DND-41 (cell line): ENCODE data around the gene RASGRF2.

Source experiments
- EZH2 ChIP-seq: IDR thresholded peaks from 3 replicates; pipeline ENCODE4 v1.6.1; 2012; ENCODE audit warnings: borderline replicate concordance, low read depth, mild to moderate bottlenecking, moderate library complexity, low read length, inconsistent platforms; ENCODE audit not compliant: severe bottlenecking
- TF ChIP-seq, protein P1 (sequence below): IDR thresholded peaks from 2 replicates; pipeline ENCODE4 v1.5.1; 2012; ENCODE audit warnings: borderline replicate concordance, low read length, moderate library complexity, mild to moderate bottlenecking; ENCODE audit not compliant: poor library complexity, severe bottlenecking; ENCODE audit errors: extremely low read depth

DNA sequence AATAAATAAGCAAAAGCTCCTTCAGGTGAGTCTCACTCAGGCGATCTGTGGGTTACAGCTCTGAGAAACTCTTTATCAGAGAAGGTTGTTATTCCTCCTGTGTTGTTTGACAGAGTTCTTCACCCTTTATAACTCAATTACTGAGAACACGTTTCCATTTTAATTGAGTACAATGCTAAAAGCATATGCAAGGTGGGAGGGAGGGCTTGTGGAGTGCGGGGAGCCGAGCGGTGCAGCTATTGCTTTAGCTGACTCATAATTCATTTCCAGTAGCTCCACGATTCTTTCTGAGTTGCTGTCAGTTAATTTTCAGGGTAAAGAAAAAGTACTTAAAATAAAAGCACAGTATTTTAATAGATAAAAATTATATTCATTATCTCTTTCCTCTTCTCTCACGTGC lies 168.3 kb downstream of the RASGRF2 start:
- TF ChIP-seq, protein P1, sequence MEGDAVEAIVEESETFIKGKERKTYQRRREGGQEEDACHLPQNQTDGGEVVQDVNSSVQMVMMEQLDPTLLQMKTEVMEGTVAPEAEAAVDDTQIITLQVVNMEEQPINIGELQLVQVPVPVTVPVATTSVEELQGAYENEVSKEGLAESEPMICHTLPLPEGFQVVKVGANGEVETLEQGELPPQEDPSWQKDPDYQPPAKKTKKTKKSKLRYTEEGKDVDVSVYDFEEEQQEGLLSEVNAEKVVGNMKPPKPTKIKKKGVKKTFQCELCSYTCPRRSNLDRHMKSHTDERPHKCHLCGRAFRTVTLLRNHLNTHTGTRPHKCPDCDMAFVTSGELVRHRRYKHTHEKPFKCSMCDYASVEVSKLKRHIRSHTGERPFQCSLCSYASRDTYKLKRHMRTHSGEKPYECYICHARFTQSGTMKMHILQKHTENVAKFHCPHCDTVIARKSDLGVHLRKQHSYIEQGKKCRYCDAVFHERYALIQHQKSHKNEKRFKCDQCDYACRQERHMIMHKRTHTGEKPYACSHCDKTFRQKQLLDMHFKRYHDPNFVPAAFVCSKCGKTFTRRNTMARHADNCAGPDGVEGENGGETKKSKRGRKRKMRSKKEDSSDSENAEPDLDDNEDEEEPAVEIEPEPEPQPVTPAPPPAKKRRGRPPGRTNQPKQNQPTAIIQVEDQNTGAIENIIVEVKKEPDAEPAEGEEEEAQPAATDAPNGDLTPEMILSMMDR, result no peak
- no peak for TF ChIP-seq EZH2
